ENCODE measurements around the gene SYCP3.

- no peak for TF ChIP-seq CTCF (IDR thresholded peaks at IDR 0.05)
- TF ChIP-seq EP300 (IDR thresholded peaks at IDR 0.05) = no peak
- no peak for TF ChIP-seq POLR2A (IDR thresholded peaks at IDR 0.05)
Observed at GRCh38 chr12:101722392-101722791, 16.9 kb downstream of the SYCP3 start.
